HPDE6-E6E7 (cell line): ENCODE results near the gene IL17REL.

Experiments used
- DNase-seq: peaks from one replicate; pipeline ENCODE4 v3.0.0; 2011; ENCODE audit warnings: missing footprints; ENCODE audit errors: extremely low spot score

Gene IL17REL

DNA sequence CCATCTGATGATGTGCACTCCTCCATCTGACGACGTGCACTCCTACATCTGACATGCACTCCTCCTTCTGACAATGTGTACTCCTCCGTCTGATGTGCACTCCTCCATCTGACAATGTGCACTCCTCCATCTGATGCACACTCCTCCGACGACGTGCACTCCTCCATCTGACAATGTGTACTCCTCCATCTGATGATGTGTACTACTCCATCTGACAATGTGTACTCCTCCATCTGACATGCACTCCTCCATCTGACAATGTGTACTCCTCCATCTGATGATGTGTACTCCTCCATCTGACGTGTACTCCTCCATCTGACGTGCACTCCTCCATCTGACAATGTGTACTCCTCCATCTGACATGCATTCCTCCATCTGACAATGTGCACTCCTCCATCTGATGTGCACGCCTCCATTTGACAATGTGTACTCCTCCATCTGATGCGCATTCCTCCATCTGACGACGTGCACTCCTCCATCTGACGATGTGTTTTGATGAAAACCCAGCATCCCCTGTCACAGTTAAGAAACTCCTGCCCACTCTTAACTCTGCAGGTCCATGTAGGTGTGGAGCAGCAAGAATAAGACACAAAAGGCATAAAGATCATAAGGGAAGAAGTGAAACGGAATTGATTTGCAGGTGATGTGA lies 9.7 kb upstream of the IL17REL start:
- DNase-seq: no peak

GRCh38 chr22:50020606-50021005 lies 8.0 kb upstream of the IL17REL start:
- no peak for DNase-seq

DNA sequence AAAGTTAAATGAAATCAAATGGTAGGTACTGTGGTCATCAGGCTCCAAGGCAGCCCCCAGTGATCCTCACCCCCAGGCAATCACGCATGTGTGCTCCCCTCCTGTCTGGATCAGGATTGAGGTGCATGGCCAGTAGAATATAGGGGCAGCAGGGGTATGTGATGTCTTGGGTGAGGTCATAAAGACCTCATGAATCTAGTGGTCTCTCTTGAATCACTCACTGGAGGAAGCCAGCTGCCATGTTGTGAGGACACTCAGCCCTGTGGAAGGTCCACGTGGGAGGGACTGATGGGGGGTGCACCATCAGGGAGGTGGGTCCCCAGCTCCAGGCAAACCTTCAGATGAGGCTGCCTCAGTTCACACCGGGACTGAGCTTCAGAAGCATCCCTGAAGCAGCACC lies 6.8 kb upstream of the IL17REL start:
- no peak for DNase-seq

GRCh38 chr22:50018608-50019285 lies 6.2 kb upstream of the IL17REL start:
- no peak for DNase-seq

DNA sequence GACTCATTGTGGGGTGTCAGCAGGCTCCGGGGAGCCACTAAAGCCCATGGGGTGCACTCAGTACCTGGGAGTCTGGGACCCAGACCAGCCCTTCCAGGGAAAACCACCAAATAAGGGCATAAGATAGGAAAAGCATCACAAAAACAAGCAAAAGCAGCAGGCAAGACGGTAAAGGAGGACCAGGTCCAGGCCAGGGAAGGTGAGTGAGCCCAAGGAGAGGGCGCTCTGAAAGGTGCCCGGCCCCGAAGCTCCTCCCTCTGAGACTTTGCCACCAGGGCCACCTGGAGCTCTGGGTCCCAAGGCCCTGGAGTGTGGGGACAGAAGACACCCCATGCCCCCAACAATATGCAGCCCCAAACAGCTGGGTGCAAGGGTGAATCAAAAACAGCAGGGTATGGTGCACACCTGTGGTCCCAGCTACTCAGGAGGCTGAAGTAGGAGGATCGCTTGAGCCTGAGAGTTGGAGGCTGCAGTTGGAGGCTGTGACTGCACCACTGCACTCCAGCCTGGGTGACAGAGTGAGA lies 5.2 kb upstream of the IL17REL start:
- no peak for DNase-seq

DNA sequence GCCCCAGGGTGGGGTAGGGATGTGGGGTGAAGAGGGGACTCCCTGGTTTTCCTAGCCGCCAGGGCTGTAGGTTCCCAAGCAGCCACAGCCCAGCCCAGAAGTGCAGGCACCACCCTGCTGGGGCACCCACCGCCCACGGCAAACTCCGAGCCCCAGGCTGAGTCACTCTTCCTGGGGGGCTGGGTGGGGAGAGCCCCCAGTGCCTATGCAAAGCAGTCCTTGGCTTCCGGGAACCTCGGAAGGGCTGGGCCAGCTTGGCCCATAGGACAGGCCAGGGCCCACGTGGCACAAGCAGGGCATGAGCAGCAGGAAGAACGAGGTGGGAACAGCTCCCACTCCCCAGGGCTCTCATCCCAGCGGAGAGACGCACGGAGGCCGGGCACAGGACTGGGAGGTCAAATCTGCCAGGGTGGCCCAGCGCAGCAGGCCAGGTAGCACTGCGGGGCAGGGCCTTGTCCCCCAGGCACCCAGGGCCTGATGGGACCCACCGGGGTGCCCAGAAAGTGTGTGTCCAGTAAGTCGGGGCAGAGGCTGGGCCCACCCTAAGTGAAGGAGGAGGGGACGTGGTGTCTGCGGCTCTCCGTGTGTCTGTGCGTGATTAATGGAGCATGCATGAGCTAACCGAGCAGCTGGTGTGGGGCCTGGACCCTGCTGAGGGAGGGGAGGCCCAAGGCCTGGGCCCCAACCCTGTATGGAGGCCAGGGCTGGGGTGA lies 4.6 kb upstream of the IL17REL start:
- no peak for DNase-seq

GRCh38 chr22:50016308-50016987 lies 3.9 kb upstream of the IL17REL start:
- DNase-seq: no peak

- DNase-seq: no peak
Measured at GRCh38 chr22:50015451-50016307, 3.1 kb upstream of the IL17REL start.

DNA sequence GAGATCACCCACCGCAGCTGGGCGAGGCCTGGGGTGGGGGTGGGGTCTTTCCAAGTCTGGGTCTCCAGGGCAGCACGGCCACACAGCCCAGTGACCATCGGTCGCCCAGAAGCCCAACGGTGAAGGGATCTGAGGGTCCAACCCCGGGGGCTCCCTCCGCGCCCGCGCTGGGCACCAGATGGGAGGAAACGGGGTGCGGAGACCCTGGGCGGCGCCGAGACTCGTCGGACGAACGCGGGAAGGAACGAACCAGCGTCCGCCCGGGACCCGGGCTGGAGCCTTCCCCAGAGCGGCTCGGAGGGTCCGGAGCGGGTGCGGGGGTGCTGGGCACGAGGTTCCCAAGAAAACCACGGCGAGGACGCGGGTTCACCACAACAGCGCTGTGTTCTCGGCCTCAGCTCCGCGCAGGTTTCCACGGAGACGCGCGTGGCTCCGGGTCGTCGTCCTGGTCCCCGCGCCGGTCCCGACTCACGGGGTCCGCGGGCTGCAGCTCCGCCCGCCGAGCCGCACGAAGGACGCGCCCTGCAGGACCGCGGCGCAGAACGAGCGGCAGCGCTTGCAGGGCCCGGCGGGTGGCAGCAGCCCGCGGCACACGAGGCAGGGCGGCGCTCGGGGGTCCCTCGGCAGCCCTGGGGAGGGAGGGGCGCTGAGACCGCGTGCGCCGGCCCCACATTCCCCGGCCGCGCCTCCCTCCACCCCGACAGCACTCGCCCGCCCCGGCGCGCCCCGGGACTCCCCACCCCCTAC lies 2.3 kb upstream of the IL17REL start:
- DNase-seq: no peak

DNA sequence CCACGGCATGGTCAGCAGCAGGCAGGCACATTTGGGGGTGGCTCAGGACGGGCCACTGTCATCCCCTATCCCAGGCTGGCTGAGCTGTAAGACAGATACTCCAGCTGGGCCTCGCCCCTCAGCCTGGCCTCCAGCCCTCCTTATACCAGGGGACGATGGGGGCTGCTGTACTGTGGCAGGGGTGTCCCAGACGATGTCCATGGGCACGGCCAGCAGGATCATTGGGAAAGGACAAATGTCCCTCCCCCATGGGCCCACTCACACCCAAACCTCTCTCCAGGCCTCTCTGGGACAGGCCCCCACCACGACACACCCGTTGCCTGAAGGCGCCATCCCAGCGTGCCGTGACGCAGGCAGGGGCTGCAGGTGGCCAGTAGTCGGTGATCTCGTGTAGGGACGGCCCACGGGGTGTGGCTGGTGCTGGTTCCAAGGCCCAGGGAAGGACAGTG lies 1.5 kb upstream of the IL17REL start:
- no peak for DNase-seq

- DNase-seq: no peak
Measured at GRCh38 chr22:50011447-50012210, 936 bp downstream of the IL17REL start.

DNA sequence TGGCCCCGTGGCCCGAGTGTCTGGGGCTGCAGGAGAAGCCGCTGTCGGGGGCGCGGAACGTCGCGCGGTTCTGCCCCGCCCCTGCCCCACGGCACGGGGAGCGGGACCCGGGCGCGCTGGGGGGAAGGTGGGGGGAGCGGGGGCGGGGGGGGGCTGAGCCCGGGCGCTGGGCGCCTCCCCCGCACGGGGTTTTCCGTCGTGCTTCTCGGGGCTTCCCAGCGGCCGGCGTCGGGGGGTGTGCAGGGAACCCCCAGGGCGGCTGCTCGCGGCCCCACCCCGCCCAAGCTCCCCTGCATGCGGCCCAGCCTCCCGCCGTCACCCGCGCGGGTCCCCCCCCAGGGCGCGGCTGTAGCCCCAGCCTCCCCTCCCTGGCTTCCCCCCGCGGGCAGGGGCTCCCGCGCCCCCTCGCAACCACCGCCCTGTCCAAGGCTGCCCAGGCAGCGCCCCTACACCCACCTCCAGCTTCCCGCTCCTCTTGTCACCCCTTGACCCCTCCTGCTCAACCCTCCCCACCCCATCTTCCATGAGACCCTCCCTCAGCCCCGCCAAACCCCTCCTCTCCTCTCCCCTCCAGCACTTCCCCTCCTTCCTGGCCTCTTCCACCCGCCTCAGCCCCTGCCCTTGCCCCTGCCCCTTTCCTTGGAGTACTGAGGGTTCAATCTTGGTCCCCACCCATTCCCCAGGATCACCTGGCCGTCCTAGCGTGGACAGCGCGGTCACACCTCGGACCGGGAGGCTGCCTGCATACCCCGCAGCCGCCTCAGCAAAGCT lies 1.7 kb downstream of the IL17REL start:
- DNase-seq: no peak

- DNase-seq: no peak
Measured at GRCh38 chr22:50009765-50010675, 2.5 kb downstream of the IL17REL start.

- DNase-seq: no peak
Measured at GRCh38 chr22:50009251-50009650, 3.3 kb downstream of the IL17REL start.

DNA sequence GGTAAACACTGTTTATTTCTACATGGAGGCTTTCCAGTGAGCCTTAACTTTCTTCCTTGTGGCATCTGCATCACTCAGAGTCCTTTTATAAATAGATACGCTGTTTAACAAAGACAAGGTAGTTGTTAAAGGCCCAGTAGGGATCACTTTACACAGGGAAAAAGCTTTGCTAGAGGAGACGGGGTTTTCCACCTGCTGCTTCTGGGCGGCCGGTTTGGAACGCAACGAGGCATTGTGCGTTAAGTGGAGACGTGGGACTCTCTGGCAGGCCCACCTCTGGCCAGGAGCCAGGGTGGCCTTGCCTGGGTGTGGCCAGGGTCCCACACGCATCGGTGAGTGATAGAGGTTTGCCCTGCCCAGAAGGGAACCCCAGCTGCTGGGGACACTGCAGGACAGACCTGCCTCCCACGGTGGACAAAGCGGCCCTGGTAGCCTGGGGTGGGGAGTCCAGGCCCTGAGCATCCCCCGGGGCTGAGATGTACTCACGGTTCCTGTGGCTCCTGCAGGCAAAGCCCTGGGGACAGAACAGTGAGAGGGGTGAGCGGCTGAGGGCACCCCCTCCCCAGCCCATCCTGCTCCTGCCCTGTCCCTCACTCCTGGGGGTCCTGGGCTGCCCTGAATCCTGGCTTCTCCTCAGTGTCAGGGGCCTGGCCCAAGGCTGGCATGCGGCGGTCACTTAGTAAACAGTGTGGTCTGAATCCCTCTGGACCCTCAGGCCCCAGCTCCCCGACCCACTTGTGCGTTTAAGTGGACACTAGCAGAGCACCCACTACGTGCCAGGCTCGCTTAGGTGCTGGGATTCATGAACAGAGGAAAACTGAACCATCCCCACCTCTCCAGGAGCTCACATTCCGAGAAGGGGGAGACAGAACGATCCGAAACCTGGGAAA lies 4.2 kb downstream of the IL17REL start:
- no peak for DNase-seq

DNA sequence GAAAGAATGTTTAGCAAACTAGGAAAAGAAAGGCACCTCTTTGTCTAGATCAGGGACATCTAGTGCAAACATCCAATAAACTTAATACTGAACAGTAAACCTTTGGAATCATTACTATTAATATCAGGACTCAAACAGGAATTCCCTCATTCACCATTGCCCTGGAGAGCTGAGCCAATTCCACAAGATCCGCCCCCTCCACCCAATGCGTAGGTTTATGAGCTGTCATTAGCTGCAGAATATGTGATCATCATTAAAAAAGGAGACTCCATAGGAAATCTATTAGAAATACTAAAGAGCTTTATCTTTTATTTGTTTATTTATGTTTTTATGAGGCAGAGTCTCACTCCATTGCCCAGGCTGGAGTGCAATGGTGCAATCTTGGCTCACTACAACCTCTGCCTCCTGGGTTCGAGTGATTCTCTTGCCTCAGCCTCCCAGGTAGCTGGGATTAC lies 5.5 kb downstream of the IL17REL start:
- DNase-seq: no peak

- no peak for DNase-seq
Measured at GRCh38 chr22:50004918-50005317, 7.6 kb downstream of the IL17REL start.
